Ectodermal cell (in vitro differentiated cells): ENCODE results near the gene ATP6V0C.

ENCODE experiments used
- H3K27ac ChIP-seq: 2 replicates; pipeline ENCODE4 v1.7.0; 2013; ENCODE audit warnings: mild to moderate bottlenecking, low read depth, low read length; ENCODE audit not compliant: insufficient read depth, poor library complexity, severe bottlenecking
- H3K27me3 ChIP-seq: 2 replicates; pipeline ENCODE4 v1.7.0; 2013; ENCODE audit warnings: mild to moderate bottlenecking, low read length; ENCODE audit not compliant: insufficient read depth, control insufficient read depth, poor library complexity, severe bottlenecking
- H3K36me3 ChIP-seq: one replicate; pipeline ENCODE4 v1.7.0; 2013; ENCODE audit warnings: low read length; ENCODE audit not compliant: control insufficient read depth, insufficient read depth
- H3K4me1 ChIP-seq: one replicate; pipeline ENCODE4 v1.7.0; 2013; ENCODE audit warnings: low read length; ENCODE audit not compliant: control insufficient read depth, insufficient read depth
- H3K4me3 ChIP-seq: 2 replicates; pipeline ENCODE4 v1.7.0; 2013; ENCODE audit warnings: low read depth, low read length, control low read depth; ENCODE audit not compliant: insufficient read depth
- H3K9me3 ChIP-seq: 2 replicates; pipeline ENCODE4 v1.7.0; 2013; ENCODE audit warnings: mild to moderate bottlenecking, low read length, moderate library complexity; ENCODE audit not compliant: control insufficient read depth
- WGBS, 2 experiments: methylation state at CpG; one replicate each; pipeline ENCODE4 v1.1.7; 2013; ENCODE audit warnings: missing lambda C conversion rate in 2 of 2; 5-methylcytosine and 5-hydroxymethylcytosine counted together

ATP6V0C gene

GRCh38 chr16:2512735-2513404 lies 882 bp upstream of the ATP6V0C start:
- H3K4me1 ChIP-seq = peaks cover 41% of the 10 kb centered on the region
- no peaks in the 10 kb centered on the region for H3K27me3 ChIP-seq
- H3K4me3 ChIP-seq = peak overlapping the region; percentile 90
- H3K36me3 ChIP-seq = no peaks in the 10 kb centered on the region
- H3K27ac ChIP-seq = peak overlapping the region; percentile 94
- WGBS, 2 experiments = 49 to 53% methylated on average over 15 of the region's 15 CpGs
- H3K9me3 ChIP-seq = no peaks in the 10 kb centered on the region

DNA sequence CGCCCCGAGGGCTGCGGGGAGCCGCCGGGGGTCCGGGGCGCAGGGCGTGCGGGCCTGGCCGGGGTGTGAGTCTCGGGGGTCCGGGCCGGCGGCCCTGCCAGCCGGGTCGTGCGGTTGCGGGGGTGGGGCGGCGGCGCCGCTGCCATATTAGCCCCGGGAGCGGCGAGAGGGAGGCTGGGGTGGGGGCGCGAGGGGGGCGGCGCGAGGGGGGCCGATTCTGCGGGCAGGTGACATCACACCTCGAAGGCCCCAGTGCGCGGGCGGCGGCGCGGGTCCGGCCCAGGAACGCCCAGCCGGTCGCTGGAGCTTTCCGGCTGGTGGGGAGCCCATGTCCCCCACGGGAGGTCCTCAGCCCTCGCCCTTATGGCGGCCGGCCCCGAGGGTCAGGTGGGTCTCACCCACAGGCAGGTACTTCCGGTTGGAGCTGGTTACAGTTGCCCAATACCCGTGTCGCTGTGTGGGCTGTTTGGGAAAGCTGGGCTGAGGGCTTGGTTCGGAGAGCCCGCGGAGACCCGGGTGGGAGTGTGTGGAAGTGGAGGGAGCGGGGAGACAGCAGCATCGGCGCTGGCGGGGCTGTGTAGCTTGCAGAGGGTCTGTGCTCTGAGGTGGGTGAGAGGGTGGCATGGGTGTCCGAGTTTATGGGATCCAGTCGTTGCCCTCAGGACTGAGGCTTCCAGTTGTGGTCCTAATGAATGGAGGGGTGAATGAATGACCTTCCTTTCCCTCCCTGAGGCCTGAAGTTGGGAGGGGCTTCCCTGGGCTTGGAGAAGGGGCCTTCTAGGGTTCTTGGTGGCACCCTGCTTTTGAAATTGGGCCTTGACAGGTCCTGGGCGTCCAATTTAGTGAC lies 804 bp downstream of the ATP6V0C start:
- Histone ChIP-seq H3K4me3 (peak overlapping the region; percentile 90), H3K36me3 (no peaks in the 10 kb centered on the region), H3K4me1 (peaks cover 41% of the 10 kb centered on the region), H3K27ac (peak overlapping the region; percentile 94), H3K27me3 (no peaks in the 10 kb centered on the region), H3K9me3 (no peaks in the 10 kb centered on the region)
- 2 to 3% methylated on average over 63 of the region's 63 CpGs for WGBS, 2 experiments

- H3K36me3 ChIP-seq = no peaks in the 10 kb centered on the region
- 66 to 71% methylated on average over 12 to 14 of the region's 14 CpGs for WGBS, 2 experiments
These were observed 1.6 kb downstream of the ATP6V0C start for GRCh38 chr16:2515180-2515851.

DNA sequence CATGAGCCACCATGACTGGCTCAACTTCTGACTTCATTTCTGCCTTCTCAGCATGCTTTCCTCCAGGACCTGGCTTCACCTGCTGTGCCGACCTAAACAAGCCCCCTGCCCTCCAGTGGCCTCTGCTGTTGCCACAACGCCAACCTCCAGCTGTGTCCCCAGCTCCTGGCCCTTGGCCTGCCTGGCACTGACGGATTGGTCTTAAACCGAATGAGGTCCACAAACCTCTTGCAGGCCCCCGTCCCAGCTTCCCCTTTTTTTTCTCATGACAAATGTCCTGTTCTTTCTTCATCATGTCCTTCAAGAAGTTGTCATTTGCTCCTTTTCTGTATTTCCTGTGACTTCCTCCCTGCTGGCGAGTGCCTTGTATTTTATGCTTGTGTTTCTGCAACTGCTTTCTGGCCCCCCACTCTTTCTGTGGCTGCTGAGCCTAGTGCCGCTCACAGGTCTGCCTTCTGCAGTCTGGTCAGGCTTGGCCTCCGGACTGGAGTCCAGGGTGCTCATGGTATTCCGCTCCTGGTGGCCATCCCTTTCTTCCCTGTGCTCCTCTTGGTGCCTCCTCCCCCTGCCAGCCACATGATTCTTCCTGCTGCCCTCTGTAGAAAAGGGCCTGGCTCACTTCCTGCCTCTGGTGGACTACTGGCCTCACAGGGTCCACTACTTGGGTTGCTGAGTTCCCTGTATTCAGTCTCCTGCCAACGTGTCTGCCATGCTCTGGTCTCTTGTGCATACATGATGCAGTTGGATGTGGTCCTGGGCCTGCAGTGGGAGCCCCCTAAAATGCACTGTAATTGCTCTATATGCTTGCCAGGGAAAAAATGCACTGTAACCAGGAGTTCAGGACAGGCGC lies 2.9 kb downstream of the ATP6V0C start:
- no peak overlapping the region for H3K27ac ChIP-seq
- no peak overlapping the region for H3K4me3 ChIP-seq

More at GRCh38 chr16:2515180-2515851, 1.6 kb downstream of the ATP6V0C start:
- H3K27me3 ChIP-seq = no peaks in the 10 kb centered on the region
- H3K4me3 ChIP-seq = peak overlapping the region; percentile 90
- peaks cover 41% of the 10 kb centered on the region for H3K4me1 ChIP-seq
- H3K9me3 ChIP-seq = no peaks in the 10 kb centered on the region
- no peak overlapping the region for H3K27ac ChIP-seq

DNA sequence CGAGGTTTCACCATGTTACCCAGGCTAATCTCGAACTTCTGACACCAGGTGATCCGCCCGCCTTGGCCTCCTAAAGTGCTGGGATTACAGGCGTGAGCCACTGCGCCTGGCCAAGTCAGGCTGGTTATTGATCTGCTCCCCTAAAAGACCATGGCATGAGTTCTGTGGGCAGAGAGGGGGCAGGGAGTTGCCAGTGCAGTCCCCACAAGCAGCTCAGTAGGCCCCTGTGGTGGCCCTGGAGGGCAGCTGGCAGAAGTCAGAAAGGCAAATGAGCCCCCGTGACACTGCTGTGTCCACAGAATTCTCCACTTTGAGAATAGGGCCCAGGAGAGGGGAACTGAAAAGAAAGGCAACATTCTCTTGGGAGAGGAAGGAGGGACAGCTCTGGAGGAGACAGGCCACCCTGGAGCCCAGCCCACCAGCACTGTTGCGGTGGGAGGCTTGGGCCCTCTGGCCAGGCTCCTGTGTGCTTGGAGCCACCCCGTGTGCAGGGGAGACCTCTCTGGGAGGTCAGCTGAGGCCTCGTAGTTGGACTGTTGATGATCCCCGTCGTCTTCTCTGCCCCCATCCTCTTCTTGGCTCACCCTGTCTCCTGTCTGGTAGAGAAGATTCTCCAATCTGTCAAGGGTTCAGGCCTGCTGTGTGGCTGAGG lies 4.3 kb downstream of the ATP6V0C start:
- H3K4me3 ChIP-seq = no peak overlapping the region
- peaks cover 28% of the 10 kb centered on the region for H3K4me1 ChIP-seq
- no peaks in the 10 kb centered on the region for H3K27me3 ChIP-seq
- no peaks in the 10 kb centered on the region for H3K9me3 ChIP-seq
- no peaks in the 10 kb centered on the region for H3K36me3 ChIP-seq
- no peak overlapping the region for H3K27ac ChIP-seq
- WGBS, 2 experiments = 92 to 93% methylated on average over 12 of the region's 12 CpGs

More for the DNA sequence above, 2.9 kb downstream of the ATP6V0C start:
- no peaks in the 10 kb centered on the region for H3K36me3 ChIP-seq
- no peaks in the 10 kb centered on the region for H3K9me3 ChIP-seq
- H3K27me3 ChIP-seq = no peaks in the 10 kb centered on the region
- WGBS, 2 experiments = 85 to 86% methylated on average over 11 of the region's 11 CpGs
- H3K4me1 ChIP-seq = peaks cover 42% of the 10 kb centered on the region

GRCh38 chr16:2518823-2519710 lies 5.3 kb downstream of the ATP6V0C start:
- Histone ChIP-seq H3K9me3 (no peaks in the 10 kb centered on the region), H3K4me1 (peaks cover 26% of the 10 kb centered on the region), H3K4me3 (no peak overlapping the region), H3K27me3 (no peaks in the 10 kb centered on the region), H3K27ac (no peak overlapping the region), H3K36me3 (peaks cover 4% of the 10 kb centered on the region)
- WGBS, 2 experiments = 94 to 96% methylated on average over 39 of the region's 39 CpGs

- Histone ChIP-seq H3K4me1 (peaks cover 26% of the 10 kb centered on the region), H3K27me3 (no peaks in the 10 kb centered on the region), H3K36me3 (peaks cover 9% of the 10 kb centered on the region), H3K9me3 (no peaks in the 10 kb centered on the region), H3K27ac (peak overlapping the region; percentile 36), H3K4me3 (no peak overlapping the region)
- 86 to 87% methylated on average over 22 of the region's 22 CpGs for WGBS, 2 experiments
These were observed 5.9 kb downstream of the ATP6V0C start for GRCh38 chr16:2519711-2520080.

- peak within 1 kb of the TSS; percentile 64 for H3K4me3 ChIP-seq
- H3K4me1 ChIP-seq = peaks cover 21% of the 10 kb centered on the region
- H3K36me3 ChIP-seq = peaks cover 12% of the 10 kb centered on the region
- H3K9me3 ChIP-seq = no peaks in the 10 kb centered on the region
- H3K27ac ChIP-seq = peak within 1 kb of the TSS; percentile 36
- no peaks in the 10 kb centered on the region for H3K27me3 ChIP-seq
- WGBS, 2 experiments = 1% methylated on average over 83 of the region's 83 CpGs
These were observed 6.5 kb downstream of the ATP6V0C start, which contains the start of gene AMDHD2 for GRCh38 chr16:2520097-2520783. TSS of gene AMDHD2 (plus strand) at chr16:2520371. CDS start at chr16:2520459, 88 bp downstream.
